Hepatocyte (in vitro differentiated cells): ENCODE results near the gene RFTN2.

Source experiments
- EZH2 ChIP-seq: fragments of 200-600 bp; sonication (generic); IDR thresholded peaks from 2 replicates; pipeline ENCODE4 v1.6.1; 2016; ENCODE audit warnings: antibody characterized with exemption, mild to moderate bottlenecking, borderline replicate concordance
- TF ChIP-seq, protein P1 (sequence below): fragments of 200-600 bp; sonication (generic); IDR thresholded peaks from 2 replicates; pipeline ENCODE4 v1.5.1; 2016; ENCODE audit warnings: antibody characterized with exemption, mild to moderate bottlenecking; ENCODE audit not compliant: poor library complexity

DNA sequence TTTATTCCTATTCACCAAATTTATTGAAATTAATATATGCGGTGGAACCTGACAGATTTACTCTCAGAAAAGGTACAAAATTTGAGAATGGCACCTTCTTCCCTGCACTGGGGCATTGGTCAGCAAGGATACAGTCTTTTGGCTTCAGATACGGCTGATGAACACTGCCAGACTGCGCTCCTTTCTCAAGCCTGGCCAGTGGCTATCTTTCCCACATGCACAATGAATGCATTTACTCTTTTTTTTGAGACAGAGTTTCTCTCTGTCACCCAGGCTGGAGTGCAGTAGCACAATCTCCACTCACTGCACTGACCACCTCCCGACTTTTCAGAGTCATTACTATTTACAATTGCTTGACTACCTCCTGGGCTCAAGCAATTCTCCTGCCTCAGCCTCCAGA, 97.9 kb downstream of the RFTN2 start:
- TF ChIP-seq, protein P1, sequence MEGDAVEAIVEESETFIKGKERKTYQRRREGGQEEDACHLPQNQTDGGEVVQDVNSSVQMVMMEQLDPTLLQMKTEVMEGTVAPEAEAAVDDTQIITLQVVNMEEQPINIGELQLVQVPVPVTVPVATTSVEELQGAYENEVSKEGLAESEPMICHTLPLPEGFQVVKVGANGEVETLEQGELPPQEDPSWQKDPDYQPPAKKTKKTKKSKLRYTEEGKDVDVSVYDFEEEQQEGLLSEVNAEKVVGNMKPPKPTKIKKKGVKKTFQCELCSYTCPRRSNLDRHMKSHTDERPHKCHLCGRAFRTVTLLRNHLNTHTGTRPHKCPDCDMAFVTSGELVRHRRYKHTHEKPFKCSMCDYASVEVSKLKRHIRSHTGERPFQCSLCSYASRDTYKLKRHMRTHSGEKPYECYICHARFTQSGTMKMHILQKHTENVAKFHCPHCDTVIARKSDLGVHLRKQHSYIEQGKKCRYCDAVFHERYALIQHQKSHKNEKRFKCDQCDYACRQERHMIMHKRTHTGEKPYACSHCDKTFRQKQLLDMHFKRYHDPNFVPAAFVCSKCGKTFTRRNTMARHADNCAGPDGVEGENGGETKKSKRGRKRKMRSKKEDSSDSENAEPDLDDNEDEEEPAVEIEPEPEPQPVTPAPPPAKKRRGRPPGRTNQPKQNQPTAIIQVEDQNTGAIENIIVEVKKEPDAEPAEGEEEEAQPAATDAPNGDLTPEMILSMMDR = no peak
- TF ChIP-seq EZH2 = no peak
